Activated naive CD4-positive, alpha-beta T cell (primary cell): ENCODE results near the gene PRDM16.

Experiments
- DNase-seq, 4 experiments: peaks; one replicate each; lab custom pipeline; 2025; lab: John Stamatoyannopoulos, UW

Gene PRDM16

GRCh38 chr1:3068564-3069431, at the start of gene PRDM16:
Gene PRDM16 (plus strand): TSS chr1:3069203. CDS start chr1:3069260, 57 bp downstream.
- no peak for DNase-seq

- no peak for DNase-seq
Measured at GRCh38 chr1:3019516-3020051, 49.4 kb upstream of the PRDM16 start.

- DNase-seq: no peak
Measured at GRCh38 chr1:3020263-3020909, 48.6 kb upstream of the PRDM16 start.

- no peak for DNase-seq
Measured at GRCh38 chr1:3021233-3021671, 47.8 kb upstream of the PRDM16 start, which contains the start of gene ACTRT2. Gene ACTRT2 (plus strand): TSS chr1:3021467. CDS start chr1:3021687, 220 bp downstream.

- DNase-seq: no peak
Measured at GRCh38 chr1:3021801-3022401, 47.1 kb upstream of the PRDM16 start.

GRCh38 chr1:3022511-3022973, 46.5 kb upstream of the PRDM16 start:
- DNase-seq: no peak

GRCh38 chr1:3022976-3023375, 46.0 kb upstream of the PRDM16 start:
- no peak for DNase-seq

GRCh38 chr1:3024019-3024418, 45.0 kb upstream of the PRDM16 start:
- no peak for DNase-seq

- no peak for DNase-seq
Measured at GRCh38 chr1:3024588-3024987, 44.4 kb upstream of the PRDM16 start.

GRCh38 chr1:3026124-3026523, 42.9 kb upstream of the PRDM16 start:
- no peak for DNase-seq

- no peak for DNase-seq
Measured at GRCh38 chr1:3026581-3027391, 42.2 kb upstream of the PRDM16 start.

- no peak for DNase-seq
Measured at GRCh38 chr1:3027611-3028371, 41.2 kb upstream of the PRDM16 start.

- no peak for DNase-seq
Measured at GRCh38 chr1:3028531-3029282, 40.3 kb upstream of the PRDM16 start.

GRCh38 chr1:3029481-3029961, 39.5 kb upstream of the PRDM16 start:
- DNase-seq: no peak

GRCh38 chr1:3029991-3030662, 38.9 kb upstream of the PRDM16 start:
- no peak for DNase-seq

GRCh38 chr1:3030663-3031381, 38.2 kb upstream of the PRDM16 start:
- DNase-seq: no peak

- DNase-seq: no peak
Measured at GRCh38 chr1:3031401-3032221, 37.4 kb upstream of the PRDM16 start.
